ENCODE results near the gene ARFRP1.

ARFRP1 gene

GRCh38 chr20:63743210-63743970, 35.6 kb upstream of the ARFRP1 start:
- DNase-seq (ENCODE audit: low read depth) = no peak

GRCh38 chr20:63742381-63743024, 34.7 kb upstream of the ARFRP1 start:
- no peak for DNase-seq (ENCODE audit: low read depth)

- DNase-seq (ENCODE audit: low read depth) = no peak
These were observed 34.1 kb upstream of the ARFRP1 start for GRCh38 chr20:63741676-63742380.

- DNase-seq (ENCODE audit: low read depth) = no peak
These were observed 33.5 kb upstream of the ARFRP1 start for GRCh38 chr20:63741354-63741675.

- no peak for DNase-seq (ENCODE audit: low read depth)
These were observed 33.0 kb upstream of the ARFRP1 start for GRCh38 chr20:63740627-63741353.

- DNase-seq (ENCODE audit: low read depth) = no peak
These were observed 32.4 kb upstream of the ARFRP1 start for GRCh38 chr20:63740070-63740626.

- DNase-seq (ENCODE audit: low read depth) = no peak
These were observed 31.6 kb upstream of the ARFRP1 start, which contains the start of gene SLC2A4RG for GRCh38 chr20:63739130-63740069. TSS of gene SLC2A4RG (plus strand) at chr20:63739776. CDS start at chr20:63739913, 137 bp downstream.

GRCh38 chr20:63738687-63739129, 30.9 kb upstream of the ARFRP1 start:
- no peak for DNase-seq (ENCODE audit: low read depth)

GRCh38 chr20:63737945-63738686, 30.3 kb upstream of the ARFRP1 start:
- DNase-seq (ENCODE audit: low read depth) = no peak

GRCh38 chr20:63737695-63737944, 29.8 kb upstream of the ARFRP1 start:
- DNase-seq (ENCODE audit: low read depth) = no peak

GRCh38 chr20:63736893-63737694, 29.3 kb upstream of the ARFRP1 start:
- no peak for DNase-seq (ENCODE audit: low read depth)

- DNase-seq (ENCODE audit: low read depth) = peak; percentile 60
These were observed 28.3 kb upstream of the ARFRP1 start, which contains the start of gene LIME1 for GRCh38 chr20:63735859-63736718. TSS of gene LIME1 (plus strand) at chr20:63736664. CDS start at chr20:63737550, 886 bp downstream.

GRCh38 chr20:63734946-63735858, 27.4 kb upstream of the ARFRP1 start:
- no peak for DNase-seq (ENCODE audit: low read depth)

- DNase-seq (ENCODE audit: low read depth) = no peak
These were observed 26.6 kb upstream of the ARFRP1 start for GRCh38 chr20:63734111-63734945.

GRCh38 chr20:63733579-63734081, 25.9 kb upstream of the ARFRP1 start:
- no peak for DNase-seq (ENCODE audit: low read depth)

GRCh38 chr20:63733117-63733516, 25.3 kb upstream of the ARFRP1 start:
- no peak for DNase-seq (ENCODE audit: low read depth)

Data from activated gamma-delta T cell treated with anti-CD3 and anti-CD28 coated beads, Interleukin-2, amount 50 U/mL, for 16 hours (primary cell).